ENCODE results near the gene PTK6. TPM values are rescaled to one million over a fixed set of nuclear protein-coding genes. Genes with fewer than 3 reads are reported as not detected.

The PTK6 gene
- total RNA-seq, 2 experiments from 2014 or later, result 0.19 to 0.22 TPM

DNA sequence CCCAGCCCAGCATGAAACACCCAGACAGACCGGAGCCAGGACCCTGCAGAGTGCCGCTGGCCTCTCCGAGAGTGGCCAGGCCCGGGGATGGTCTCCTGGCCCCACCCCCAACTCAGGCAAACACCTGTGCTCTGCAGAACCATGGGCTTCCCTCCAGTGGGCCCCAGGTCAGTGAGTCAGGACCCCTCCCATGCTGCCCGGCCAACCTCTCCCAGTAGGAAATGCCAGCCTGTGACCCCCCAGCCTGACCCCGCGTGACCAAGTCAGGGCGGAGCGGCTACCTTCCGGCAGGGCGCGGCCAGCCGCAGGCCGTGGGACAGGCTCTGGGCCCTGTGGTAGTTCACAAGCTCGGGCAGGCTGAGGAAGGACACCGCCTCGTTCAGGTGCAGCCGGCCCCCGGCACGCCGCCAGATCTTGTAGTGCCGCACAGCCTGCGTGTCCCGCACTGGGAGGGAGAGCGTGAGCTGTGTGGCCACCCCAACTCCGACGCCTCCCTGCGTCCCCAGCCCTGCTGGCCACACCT lies 3.2 kb downstream of the PTK6 start:
- Histone ChIP-seq H3K4me3 (ENCODE audit: low read length) (no peak overlapping the region), H3K27me3 (ENCODE audit: control insufficient read depth in 1 of 2, insufficient read depth in 2 of 2, low read length in 2 of 2) (no peaks in the 10 kb centered on the region), H3K4me1 (ENCODE audit: insufficient read depth, low read length) (peaks cover 28% of the 10 kb centered on the region), H3K36me3 (ENCODE audit: insufficient read depth, low read length) (no peaks in the 10 kb centered on the region), H3K9me3 (ENCODE audit: control insufficient read depth in 1 of 2, insufficient read depth in 1 of 2, low read length in 2 of 2) (peaks cover 0 to 8% of the 10 kb centered on the region in 2 experiments), H3K27ac (ENCODE audit: low read depth in 1 of 2, low read length in 2 of 2) (no peak overlapping the region)
- Mint-ChIP-seq H3K4me3 (no peak overlapping the region), H3K4me1 (ENCODE audit: low read depth) (peaks cover 22% of the 10 kb centered on the region), H3K9me3 (no peaks in the 10 kb centered on the region), H3K36me3 (ENCODE audit: low read depth) (no peaks in the 10 kb centered on the region), H3K27ac (no peak overlapping the region), H3K27me3 (no peaks in the 10 kb centered on the region)
- no peak for ATAC-seq (ENCODE audit: poor library complexity)
- TF ChIP-seq, protein P1, sequence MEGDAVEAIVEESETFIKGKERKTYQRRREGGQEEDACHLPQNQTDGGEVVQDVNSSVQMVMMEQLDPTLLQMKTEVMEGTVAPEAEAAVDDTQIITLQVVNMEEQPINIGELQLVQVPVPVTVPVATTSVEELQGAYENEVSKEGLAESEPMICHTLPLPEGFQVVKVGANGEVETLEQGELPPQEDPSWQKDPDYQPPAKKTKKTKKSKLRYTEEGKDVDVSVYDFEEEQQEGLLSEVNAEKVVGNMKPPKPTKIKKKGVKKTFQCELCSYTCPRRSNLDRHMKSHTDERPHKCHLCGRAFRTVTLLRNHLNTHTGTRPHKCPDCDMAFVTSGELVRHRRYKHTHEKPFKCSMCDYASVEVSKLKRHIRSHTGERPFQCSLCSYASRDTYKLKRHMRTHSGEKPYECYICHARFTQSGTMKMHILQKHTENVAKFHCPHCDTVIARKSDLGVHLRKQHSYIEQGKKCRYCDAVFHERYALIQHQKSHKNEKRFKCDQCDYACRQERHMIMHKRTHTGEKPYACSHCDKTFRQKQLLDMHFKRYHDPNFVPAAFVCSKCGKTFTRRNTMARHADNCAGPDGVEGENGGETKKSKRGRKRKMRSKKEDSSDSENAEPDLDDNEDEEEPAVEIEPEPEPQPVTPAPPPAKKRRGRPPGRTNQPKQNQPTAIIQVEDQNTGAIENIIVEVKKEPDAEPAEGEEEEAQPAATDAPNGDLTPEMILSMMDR (IDR thresholded peaks at IDR 0.05), result no peak
- DNase-seq, result peak in 1 of 14 experiments; percentile 28
- POLR2A ChIA-PET, result interaction anchor here (0.7 kb wide), 1 partner anchor 12 kb away, joined by 3 read pairs; no protein-coding TSS in a partner anchor
- intact Hi-C loops (cut with DNase I, micrococcal nuclease), result no loop called here
- CTCF ChIA-PET, result no interaction called here

DNA sequence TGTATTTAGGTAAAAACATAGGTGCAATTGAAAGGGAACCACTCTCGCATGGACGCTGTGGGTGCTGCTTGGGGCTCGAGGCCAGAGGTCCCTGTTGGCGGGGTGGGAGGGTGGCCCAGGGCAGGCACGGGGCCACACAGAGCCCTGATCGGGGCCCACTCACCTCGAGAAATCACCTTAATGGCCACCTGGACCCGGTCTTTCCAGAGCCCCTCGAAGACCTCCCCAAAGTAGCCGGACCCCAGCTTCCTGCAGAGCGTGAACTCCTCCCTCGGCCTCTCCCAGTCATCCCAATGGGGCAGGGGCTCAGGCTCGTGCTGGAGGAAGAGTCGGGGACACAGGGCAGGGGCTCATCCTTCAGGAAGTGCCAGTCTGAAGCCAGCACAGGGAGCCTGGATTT lies 3.8 kb downstream of the PTK6 start:
- Histone ChIP-seq H3K27ac (ENCODE audit: low read depth in 1 of 2, low read length in 2 of 2) (no peak overlapping the region), H3K4me3 (ENCODE audit: low read length) (no peak overlapping the region), H3K4me1 (ENCODE audit: insufficient read depth, low read length) (peaks cover 22% of the 10 kb centered on the region), H3K9me3 (ENCODE audit: control insufficient read depth in 1 of 2, insufficient read depth in 1 of 2, low read length in 2 of 2) (peaks cover 0 to 8% of the 10 kb centered on the region in 2 experiments), H3K36me3 (ENCODE audit: insufficient read depth, low read length) (no peaks in the 10 kb centered on the region), H3K27me3 (ENCODE audit: control insufficient read depth in 1 of 2, insufficient read depth in 2 of 2, low read length in 2 of 2) (no peaks in the 10 kb centered on the region)
- ChIA-PET CTCF (no interaction called here), POLR2A (no interaction called here)
- intact Hi-C loops (cut with DNase I, micrococcal nuclease), result no loop called here
- TF ChIP-seq, protein P1 (IDR thresholded peaks at IDR 0.05), result no peak
- no peaks in the 10 kb centered on the region for H3K9me3 Mint-ChIP-seq
- peaks cover 22% of the 10 kb centered on the region for H3K4me1 Mint-ChIP-seq (ENCODE audit: low read depth)
- DNase-seq (peak in 1 of 14 experiments; percentile 21), ATAC-seq (ENCODE audit: poor library complexity) (no peak)
- no peaks in the 10 kb centered on the region for H3K27me3 Mint-ChIP-seq
- no peaks in the 10 kb centered on the region for H3K36me3 Mint-ChIP-seq (ENCODE audit: low read depth)
- H3K27ac Mint-ChIP-seq, result no peak overlapping the region
- H3K4me3 Mint-ChIP-seq, result no peak overlapping the region

DNA sequence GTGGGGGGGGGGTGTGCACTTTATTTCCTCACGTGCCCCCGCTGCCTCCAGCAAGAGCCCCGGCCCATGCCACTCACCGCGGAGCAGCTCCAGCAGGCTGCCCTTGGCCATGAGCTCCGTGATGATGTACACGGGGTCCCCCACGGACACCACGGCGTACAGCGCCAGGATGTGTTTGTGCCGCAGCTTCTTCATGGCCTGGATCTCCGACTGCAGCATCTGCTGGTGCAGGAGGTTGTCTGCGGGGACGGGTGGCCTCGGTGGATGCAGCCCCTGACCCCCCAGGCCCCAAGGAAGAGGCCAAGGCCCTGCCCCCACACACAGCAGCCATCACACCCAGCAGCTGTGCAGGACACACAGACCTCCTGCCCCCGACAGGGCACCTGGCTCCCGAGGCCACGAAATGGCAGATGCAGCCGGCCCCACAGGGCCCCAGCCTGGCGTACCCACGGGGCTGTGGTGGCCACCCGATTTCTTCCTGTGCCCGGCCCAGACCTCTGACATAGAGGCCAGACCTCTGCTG lies 4.7 kb downstream of the PTK6 start:
- no peak overlapping the region for H3K27ac Mint-ChIP-seq

More for the DNA sequence above, 4.7 kb downstream of the PTK6 start:
- H3K27me3 Mint-ChIP-seq, result no peaks in the 10 kb centered on the region
- POLR2A ChIA-PET, result no interaction called here
- H3K4me3 Mint-ChIP-seq, result no peak overlapping the region
- Histone ChIP-seq H3K4me3 (ENCODE audit: low read length) (no peak overlapping the region), H3K4me1 (ENCODE audit: insufficient read depth, low read length) (peaks cover 13% of the 10 kb centered on the region), H3K27ac (ENCODE audit: low read depth in 1 of 2, low read length in 2 of 2) (no peak overlapping the region), H3K36me3 (ENCODE audit: insufficient read depth, low read length) (no peaks in the 10 kb centered on the region), H3K27me3 (ENCODE audit: control insufficient read depth in 1 of 2, insufficient read depth in 2 of 2, low read length in 2 of 2) (no peaks in the 10 kb centered on the region), H3K9me3 (ENCODE audit: control insufficient read depth in 1 of 2, insufficient read depth in 1 of 2, low read length in 2 of 2) (peaks cover 0 to 8% of the 10 kb centered on the region in 2 experiments)
- intact Hi-C loops (cut with DNase I, micrococcal nuclease), result no loop called here
- ATAC-seq (ENCODE audit: poor library complexity) (no peak), DNase-seq (peak in 2 of 14 experiments; percentile 1 to 26)
- no peaks in the 10 kb centered on the region for H3K36me3 Mint-ChIP-seq (ENCODE audit: low read depth)
- no peaks in the 10 kb centered on the region for H3K9me3 Mint-ChIP-seq
- CTCF ChIA-PET, result no interaction called here
- peaks cover 16% of the 10 kb centered on the region for H3K4me1 Mint-ChIP-seq (ENCODE audit: low read depth)
- TF ChIP-seq, protein P1 (IDR thresholded peaks at IDR 0.05), result no peak

Data from CD4-positive, alpha-beta T cell (primary cell).